ENCODE measurements around the gene LRCH4. TPM values are rescaled to one million over a fixed set of nuclear protein-coding genes. Genes with fewer than 3 reads are reported as not detected.
"Not testable (repeated sequence)": the region's sequence is repeated elsewhere in the genome, so short reads cannot be mapped to it uniquely, and the experiment has no call there.

The LRCH4 gene
- total RNA-seq, 1 donor from 2014 or later, result 89.7 TPM

DNA sequence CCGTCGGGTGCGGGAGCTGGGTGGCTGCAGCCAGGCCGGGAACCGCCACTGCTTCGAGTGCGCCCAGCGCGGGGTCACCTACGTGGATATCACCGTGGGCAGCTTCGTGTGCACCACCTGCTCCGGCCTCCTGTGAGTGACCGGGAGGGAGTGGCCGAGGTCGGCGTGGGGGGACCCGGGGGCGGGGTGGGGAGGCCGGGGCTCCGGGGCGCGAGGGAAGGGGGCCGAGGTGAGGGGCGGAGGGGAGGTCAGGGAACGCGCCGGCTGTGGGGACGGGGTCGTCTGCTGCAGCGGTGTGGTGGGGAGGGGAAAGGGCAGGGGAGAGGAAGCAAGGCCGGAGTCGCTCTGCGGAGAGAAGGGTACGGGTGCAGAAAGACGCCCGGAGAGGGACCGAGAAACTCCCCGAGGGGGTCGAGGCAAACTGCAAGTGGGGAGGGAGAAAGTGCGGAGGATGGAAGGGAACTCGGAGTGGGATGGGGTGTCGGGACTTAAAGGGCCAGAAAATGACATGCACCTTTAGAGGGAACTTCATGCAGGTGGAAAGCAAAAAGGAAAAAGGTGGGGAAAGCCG is 46.4 kb downstream of the LRCH4 start:
- Mint-ChIP-seq H3K9me3 (ENCODE audit: unreplicated experiment) (no peaks in the 10 kb centered on the region), H3K27ac (ENCODE audit: unreplicated experiment) (no peak overlapping the region), H3K4me3 (ENCODE audit: unreplicated experiment) (peak overlapping the region; percentile 94), H3K36me3 (ENCODE audit: low read depth, unreplicated experiment) (peaks cover 6% of the 10 kb centered on the region), H3K27me3 (ENCODE audit: unreplicated experiment) (peaks cover 7% of the 10 kb centered on the region), H3K4me1 (ENCODE audit: unreplicated experiment) (peaks cover 30% of the 10 kb centered on the region)
- no peak for DNase-seq (ENCODE audit: low spot score)
- TF ChIP-seq, protein P1, sequence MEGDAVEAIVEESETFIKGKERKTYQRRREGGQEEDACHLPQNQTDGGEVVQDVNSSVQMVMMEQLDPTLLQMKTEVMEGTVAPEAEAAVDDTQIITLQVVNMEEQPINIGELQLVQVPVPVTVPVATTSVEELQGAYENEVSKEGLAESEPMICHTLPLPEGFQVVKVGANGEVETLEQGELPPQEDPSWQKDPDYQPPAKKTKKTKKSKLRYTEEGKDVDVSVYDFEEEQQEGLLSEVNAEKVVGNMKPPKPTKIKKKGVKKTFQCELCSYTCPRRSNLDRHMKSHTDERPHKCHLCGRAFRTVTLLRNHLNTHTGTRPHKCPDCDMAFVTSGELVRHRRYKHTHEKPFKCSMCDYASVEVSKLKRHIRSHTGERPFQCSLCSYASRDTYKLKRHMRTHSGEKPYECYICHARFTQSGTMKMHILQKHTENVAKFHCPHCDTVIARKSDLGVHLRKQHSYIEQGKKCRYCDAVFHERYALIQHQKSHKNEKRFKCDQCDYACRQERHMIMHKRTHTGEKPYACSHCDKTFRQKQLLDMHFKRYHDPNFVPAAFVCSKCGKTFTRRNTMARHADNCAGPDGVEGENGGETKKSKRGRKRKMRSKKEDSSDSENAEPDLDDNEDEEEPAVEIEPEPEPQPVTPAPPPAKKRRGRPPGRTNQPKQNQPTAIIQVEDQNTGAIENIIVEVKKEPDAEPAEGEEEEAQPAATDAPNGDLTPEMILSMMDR (IDR thresholded peaks at IDR 0.05; ENCODE audit: unreplicated experiment), result no peak

DNA sequence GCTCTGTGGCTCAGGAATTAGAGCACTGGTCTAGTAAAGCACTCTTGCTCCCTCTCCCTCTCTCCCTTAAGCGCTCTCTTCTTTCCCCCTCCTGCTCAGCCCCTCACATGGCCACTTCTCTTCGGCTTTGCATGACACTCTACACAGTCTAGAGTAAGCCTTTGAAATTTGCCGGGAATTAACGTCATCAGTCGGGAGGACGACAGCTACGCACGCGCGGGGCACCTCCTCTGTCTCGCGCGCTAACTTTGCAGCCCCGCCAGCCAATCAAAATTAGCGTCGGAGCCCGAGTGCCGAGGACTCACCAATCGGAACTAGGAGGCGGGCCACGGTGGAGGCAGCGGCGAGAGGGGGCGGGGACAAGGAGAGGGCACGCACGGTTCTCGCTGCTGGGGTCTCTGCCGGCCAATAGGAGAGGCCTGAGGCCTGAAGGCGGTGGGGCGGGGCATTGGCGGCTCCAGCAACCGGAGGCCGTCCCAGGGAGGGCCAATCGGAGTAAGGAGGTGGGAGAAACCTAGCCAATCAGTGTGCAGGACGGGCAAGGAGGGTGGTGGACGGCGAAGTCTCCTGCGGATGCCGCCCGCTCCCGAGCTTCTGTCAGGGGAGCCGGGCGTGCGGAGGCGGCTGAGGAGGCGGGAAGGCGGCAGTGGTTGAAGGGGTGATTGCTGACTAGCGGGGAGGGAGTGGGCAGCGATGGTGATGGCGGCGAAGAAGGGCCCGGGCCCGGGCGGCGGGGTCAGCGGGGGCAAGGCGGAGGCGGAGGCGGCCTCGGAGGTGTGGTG is 47.1 kb downstream of the LRCH4 start, which contains the start of gene AGFG2:
TSS of gene AGFG2 (plus strand) at position 550 of the 782 bp plus-strand sequence. CDS start at position 694, 144 bp downstream.
- peaks cover 23% of the 10 kb centered on the region for H3K4me1 Mint-ChIP-seq (ENCODE audit: unreplicated experiment)
- peaks cover 7% of the 10 kb centered on the region for H3K27me3 Mint-ChIP-seq (ENCODE audit: unreplicated experiment)
- no peaks in the 10 kb centered on the region for H3K9me3 Mint-ChIP-seq (ENCODE audit: unreplicated experiment)
- H3K36me3 Mint-ChIP-seq (ENCODE audit: low read depth, unreplicated experiment), result peaks cover 5% of the 10 kb centered on the region
- H3K27ac Mint-ChIP-seq (ENCODE audit: unreplicated experiment), result peak within 1 kb of the TSS; percentile 68
- peak; percentile 100 for DNase-seq (ENCODE audit: low spot score)
- peak within 1 kb of the TSS; percentile 94 for H3K4me3 Mint-ChIP-seq (ENCODE audit: unreplicated experiment)
- TF ChIP-seq, protein P1 (IDR thresholded peaks at IDR 0.05; ENCODE audit: unreplicated experiment), result no peak

DNA sequence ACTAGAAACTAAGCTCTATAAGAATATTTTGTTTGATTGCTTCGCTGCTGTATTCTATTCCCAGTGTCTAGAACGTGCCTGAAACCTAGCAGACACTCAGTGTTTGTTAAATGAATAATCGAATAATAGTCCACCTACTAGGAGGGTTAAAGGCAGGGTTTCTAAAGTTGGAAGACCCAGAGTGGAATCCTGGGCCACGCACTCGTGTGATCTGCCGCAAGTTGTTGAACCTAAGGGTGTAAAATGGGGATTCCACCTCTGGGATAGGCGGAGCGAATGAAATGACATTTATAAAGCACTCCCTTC is 47.6 kb downstream of the LRCH4 start:
- no peaks in the 10 kb centered on the region for H3K9me3 Mint-ChIP-seq (ENCODE audit: unreplicated experiment)
- peak overlapping the region; percentile 94 for H3K4me3 Mint-ChIP-seq (ENCODE audit: unreplicated experiment)
- peak overlapping the region; percentile 68 for H3K27ac Mint-ChIP-seq (ENCODE audit: unreplicated experiment)
- TF ChIP-seq, protein P1 (IDR thresholded peaks at IDR 0.05; ENCODE audit: unreplicated experiment), result no peak
- no peak for DNase-seq (ENCODE audit: low spot score)
- H3K36me3 Mint-ChIP-seq (ENCODE audit: low read depth, unreplicated experiment), result peaks cover 5% of the 10 kb centered on the region
- H3K27me3 Mint-ChIP-seq (ENCODE audit: unreplicated experiment), result peaks cover 7% of the 10 kb centered on the region
- H3K4me1 Mint-ChIP-seq (ENCODE audit: unreplicated experiment), result peaks cover 19% of the 10 kb centered on the region

GRCh38 chr7:100536695-100537094 is 49.2 kb downstream of the LRCH4 start:
- H3K36me3 Mint-ChIP-seq (ENCODE audit: low read depth, unreplicated experiment); H3K4me3 Mint-ChIP-seq (ENCODE audit: unreplicated experiment): not testable (repeated sequence)

GRCh38 chr7:100535982-100536381 is 49.9 kb downstream of the LRCH4 start:
- DNase-seq (ENCODE audit: low spot score); H3K27me3 Mint-ChIP-seq (ENCODE audit: unreplicated experiment); H3K9me3 Mint-ChIP-seq (ENCODE audit: unreplicated experiment); H3K4me1 Mint-ChIP-seq (ENCODE audit: unreplicated experiment); H3K4me3 Mint-ChIP-seq (ENCODE audit: unreplicated experiment); H3K36me3 Mint-ChIP-seq (ENCODE audit: low read depth, unreplicated experiment); H3K27ac Mint-ChIP-seq (ENCODE audit: unreplicated experiment): not testable (repeated sequence)

More at GRCh38 chr7:100536695-100537094, 49.2 kb downstream of the LRCH4 start:
- not testable (repeated sequence) for H3K27me3 Mint-ChIP-seq (ENCODE audit: unreplicated experiment); H3K9me3 Mint-ChIP-seq (ENCODE audit: unreplicated experiment); DNase-seq (ENCODE audit: low spot score); H3K27ac Mint-ChIP-seq (ENCODE audit: unreplicated experiment)
- peaks cover 12% of the 10 kb centered on the region for H3K4me1 Mint-ChIP-seq (ENCODE audit: unreplicated experiment)
